ENCODE measurements around the gene DPP7. TPM values are rescaled to one million over a fixed set of nuclear protein-coding genes. Genes with fewer than 3 reads are reported as not detected.

The DPP7 gene
- total RNA-seq, 1 experiment from 2014 or later = 291 TPM

DNA sequence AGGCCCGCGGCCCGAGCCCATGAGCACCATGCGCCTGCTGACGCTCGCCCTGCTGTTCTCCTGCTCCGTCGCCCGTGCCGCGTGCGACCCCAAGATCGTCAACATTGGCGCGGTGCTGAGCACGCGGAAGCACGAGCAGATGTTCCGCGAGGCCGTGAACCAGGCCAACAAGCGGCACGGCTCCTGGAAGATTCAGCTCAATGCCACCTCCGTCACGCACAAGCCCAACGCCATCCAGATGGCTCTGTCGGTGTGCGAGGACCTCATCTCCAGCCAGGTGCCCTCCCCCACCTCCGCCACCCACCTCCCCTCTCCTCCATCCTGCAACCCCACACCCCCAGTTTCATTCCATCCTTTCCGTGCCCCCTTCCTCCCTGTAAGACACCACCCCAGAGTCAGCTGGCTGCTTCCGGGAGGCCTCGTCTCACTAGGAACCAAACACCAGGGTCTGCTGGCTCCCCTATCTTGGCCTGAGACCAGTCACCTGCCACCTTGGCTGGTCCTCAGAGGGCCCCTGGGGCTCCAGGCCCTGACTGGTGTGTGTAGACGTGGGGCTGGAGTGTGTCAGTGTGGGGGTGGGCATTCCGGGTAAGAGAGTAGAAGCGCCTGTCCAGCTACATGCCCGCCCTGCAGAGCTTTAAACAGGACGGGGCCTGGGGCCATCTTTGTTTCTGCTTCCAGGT lies 25.1 kb upstream of the DPP7 start (continued):
- TF ChIP-seq CBX3 (IDR thresholded peaks at IDR 0.05; ENCODE audit: low read depth) (no peak), SRF (IDR thresholded peaks at IDR 0.05; ENCODE audit: low read depth) (no peak), ATF3 (IDR thresholded peaks at IDR 0.05) (no peak), ZFX (IDR thresholded peaks at IDR 0.05) (no peak)
- TF ChIP-seq, protein P1, sequence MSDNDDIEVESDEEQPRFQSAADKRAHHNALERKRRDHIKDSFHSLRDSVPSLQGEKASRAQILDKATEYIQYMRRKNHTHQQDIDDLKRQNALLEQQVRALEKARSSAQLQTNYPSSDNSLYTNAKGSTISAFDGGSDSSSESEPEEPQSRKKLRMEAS (IDR thresholded peaks at IDR 0.05) = no peak

DNA sequence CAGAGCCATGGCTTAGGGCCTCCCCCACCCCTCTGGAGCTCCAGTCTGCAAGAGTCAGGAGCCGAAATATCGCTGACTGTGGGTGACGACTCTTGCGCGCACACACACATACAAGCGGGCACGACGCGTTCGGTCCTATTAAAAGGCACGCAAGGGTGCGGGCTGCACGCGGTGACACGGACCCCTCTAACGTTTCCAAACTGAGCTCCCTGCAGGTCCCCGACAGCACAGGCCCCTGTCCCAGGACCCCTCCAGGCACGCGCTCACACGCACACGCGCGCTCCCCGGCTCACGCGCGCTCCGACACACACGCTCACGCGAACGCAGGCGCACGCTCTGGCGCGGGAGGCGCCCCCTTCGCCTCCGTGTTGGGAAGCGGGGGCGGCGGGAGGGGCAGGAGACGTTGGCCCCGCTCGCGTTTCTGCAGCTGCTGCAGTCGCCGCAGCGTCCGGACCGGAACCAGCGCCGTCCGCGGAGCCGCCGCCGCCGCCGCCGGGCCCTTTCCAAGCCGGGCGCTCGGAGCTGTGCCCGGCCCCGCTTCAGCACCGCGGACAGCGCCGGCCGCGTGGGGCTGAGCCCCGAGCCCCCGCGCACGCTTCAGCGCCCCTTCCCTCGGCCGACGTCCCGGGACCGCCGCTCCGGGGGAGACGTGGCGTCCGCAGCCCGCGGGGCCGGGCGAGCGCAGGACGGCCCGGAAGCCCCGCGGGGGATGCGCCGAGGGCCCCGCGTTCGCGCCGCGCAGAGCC lies 24.4 kb upstream of the DPP7 start, which contains the start of gene GRIN1:
GRIN1 (plus strand) TSS at position 433 of the 746 bp plus-strand sequence. CDS start 333 bp downstream, outside the sequence.
- POLR2A ChIA-PET = no interaction called here
- Histone ChIP-seq H3K9ac (ENCODE audit: low read length) (no peak within 1 kb of the TSS), H2AFZ (ENCODE audit: low read depth, low read length, poor library complexity, severe bottlenecking) (no peak within 1 kb of the TSS), H3K4me2 (ENCODE audit: low read length) (no peak within 1 kb of the TSS), H3K4me1 (ENCODE audit: control insufficient read depth in 1 of 2, insufficient read depth in 2 of 2, low read length in 2 of 2) (peaks cover 12 to 18% of the 10 kb centered on the region in 2 experiments), H3K4me3 (replicated peaks in 1 of 2; ENCODE audit: low read depth in 1 of 2, low read length in 2 of 2) (no peak within 1 kb of the TSS), H3K27ac (ENCODE audit: low read depth, low read length) (no peak within 1 kb of the TSS), H3K9me2 (ENCODE audit: insufficient read depth) (no peaks in the 10 kb centered on the region), H4K20me1 (ENCODE audit: insufficient read depth) (no peaks in the 10 kb centered on the region), H3K27me3 (ENCODE audit: insufficient read depth, low read length) (no peaks in the 10 kb centered on the region), H3K79me2 (ENCODE audit: insufficient read depth, low read length) (no peaks in the 10 kb centered on the region), H3K36me3 (ENCODE audit: control insufficient read depth in 1 of 2, insufficient read depth in 2 of 2, low read length in 2 of 2) (no peaks in the 10 kb centered on the region), H3K9me3 (ENCODE audit: control insufficient read depth in 1 of 2, insufficient read depth in 1 of 2, low read depth in 1 of 2, low read length in 2 of 2) (no peaks in the 10 kb centered on the region)
- no peak for DNase-seq (ENCODE audit: low read depth, low spot score)
- CTCF ChIA-PET = no interaction called here
- intact Hi-C loops (cut with micrococcal nuclease) = no loop called here
- RAD21 ChIA-PET (ENCODE audit: low non-redundant PET in 1 of 2, low total read pairs in 2 of 2, uncharacterized antibody in 2 of 2, unreplicated experiment in 2 of 2) = no interaction called here
- ATAC-seq = no peak
- TF ChIP-seq SRF (IDR thresholded peaks at IDR 0.05; ENCODE audit: low read depth) = no peak
- no peak for TF ChIP-seq EGR1 (IDR thresholded peaks at IDR 0.05; ENCODE audit: low read depth)
- TF ChIP-seq POLR2A (IDR thresholded peaks at IDR 0.05; ENCODE audit: borderline replicate concordance, extremely low read depth, insufficient read depth, insufficient read length) = no peak
- TF ChIP-seq CBX3 (IDR thresholded peaks at IDR 0.05; ENCODE audit: low read depth) = no peak
- BruUV-seq (replicated peaks) = no TSS peak
